Measurements from ENCODE around the gene ABCC4. TPM values are rescaled to one million over a fixed set of nuclear protein-coding genes. Genes with fewer than 3 reads are reported as not detected.

Gene ABCC4
- total RNA-seq, 4 donors from 2014 or later = 3.9 to 6.8 (median 4.7) TPM

- 51% methylated on average over 5 of the region's 6 CpGs for WGBS, 2 donors (ENCODE audit: low coverage in 1 of 2)
These were observed 184.2 kb downstream of the ABCC4 start for GRCh38 chr13:95117092-95117491.

GRCh38 chr13:95115525-95115924, 185.7 kb downstream of the ABCC4 start:
- H3K4me1 ChIP-seq = no peaks in the 10 kb centered on the region
- TF ChIP-seq POLR2A (IDR thresholded peaks at IDR 0.05) (no peak), CTCF (IDR thresholded peaks at IDR 0.05) (no peak), POLR2AphosphoS5 (IDR thresholded peaks at IDR 0.05) (no peak), EP300 (IDR thresholded peaks at IDR 0.05) (no peak)
- no peaks in the 10 kb centered on the region for H3K36me3 ChIP-seq
- H3K4me3 ChIP-seq = no peak overlapping the region
- 90 to 95% methylated on average over 5 to 10 of the region's 10 CpGs for whole genome bisulfite sequencing, 2 donors (ENCODE audit: low coverage in 1 of 2)
- no peak for ATAC-seq
- no peaks in the 10 kb centered on the region for H3K27me3 ChIP-seq
- no peak overlapping the region for H3K27ac ChIP-seq
- H3K9me3 ChIP-seq = no peaks in the 10 kb centered on the region

More at GRCh38 chr13:95117092-95117491, 184.2 kb downstream of the ABCC4 start:
- ATAC-seq = no peak
- no peak overlapping the region for H3K4me3 ChIP-seq
- H3K27me3 ChIP-seq = no peaks in the 10 kb centered on the region
- TF ChIP-seq POLR2A (IDR thresholded peaks at IDR 0.05) (no peak), EP300 (IDR thresholded peaks at IDR 0.05) (no peak), POLR2AphosphoS5 (IDR thresholded peaks at IDR 0.05) (no peak), CTCF (IDR thresholded peaks at IDR 0.05) (no peak)
- H3K36me3 ChIP-seq = no peaks in the 10 kb centered on the region
- no peaks in the 10 kb centered on the region for H3K4me1 ChIP-seq
- H3K9me3 ChIP-seq = no peaks in the 10 kb centered on the region
- no peak overlapping the region for H3K27ac ChIP-seq

GRCh38 chr13:95113601-95114000, 187.7 kb downstream of the ABCC4 start:
- TF ChIP-seq EP300 (IDR thresholded peaks at IDR 0.05) (no peak), POLR2AphosphoS5 (IDR thresholded peaks at IDR 0.05) (no peak), POLR2A (IDR thresholded peaks at IDR 0.05) (no peak), CTCF (IDR thresholded peaks at IDR 0.05) (no peak)
- 76 to 92% methylated on average over 2 to 5 of the region's 5 CpGs for WGBS, 2 donors (ENCODE audit: low coverage in 1 of 2)

GRCh38 chr13:95112883-95113282, 188.4 kb downstream of the ABCC4 start:
- Histone ChIP-seq H3K27me3 (no peaks in the 10 kb centered on the region), H3K9me3 (no peaks in the 10 kb centered on the region), H3K36me3 (no peaks in the 10 kb centered on the region), H3K27ac (no peak overlapping the region), H3K4me1 (no peaks in the 10 kb centered on the region), H3K4me3 (no peak overlapping the region)
- no peak for ATAC-seq
- TF ChIP-seq EP300 (IDR thresholded peaks at IDR 0.05) (no peak), POLR2AphosphoS5 (IDR thresholded peaks at IDR 0.05) (no peak), POLR2A (IDR thresholded peaks at IDR 0.05) (no peak), CTCF (IDR thresholded peaks at IDR 0.05) (no peak)
- WGBS, 2 donors (ENCODE audit: low coverage in 1 of 2) = 50 to 87% methylated on average over 1 to 4 of the region's 4 CpGs

More at GRCh38 chr13:95113601-95114000, 187.7 kb downstream of the ABCC4 start:
- ATAC-seq = no peak
- Histone ChIP-seq H3K27ac (no peak overlapping the region), H3K4me1 (no peaks in the 10 kb centered on the region), H3K27me3 (no peaks in the 10 kb centered on the region), H3K36me3 (no peaks in the 10 kb centered on the region), H3K9me3 (no peaks in the 10 kb centered on the region), H3K4me3 (no peak overlapping the region)

GRCh38 chr13:95111608-95112007, 189.6 kb downstream of the ABCC4 start:
- Histone ChIP-seq H3K27ac (no peak overlapping the region), H3K36me3 (no peaks in the 10 kb centered on the region), H3K4me1 (no peaks in the 10 kb centered on the region), H3K27me3 (no peaks in the 10 kb centered on the region), H3K9me3 (no peaks in the 10 kb centered on the region), H3K4me3 (no peak overlapping the region)
- WGBS, 2 donors (ENCODE audit: low coverage in 1 of 2) = 69 to 95% methylated on average over 2 of the region's 2 CpGs
- no peak for TF ChIP-seq EP300 (IDR thresholded peaks at IDR 0.05)
- TF ChIP-seq POLR2A (IDR thresholded peaks at IDR 0.05) = no peak
- no peak for TF ChIP-seq POLR2AphosphoS5 (IDR thresholded peaks at IDR 0.05)
- TF ChIP-seq CTCF (IDR thresholded peaks at IDR 0.05) = no peak
- ATAC-seq = no peak
